ENCODE results near the gene CCDC73.

DNA sequence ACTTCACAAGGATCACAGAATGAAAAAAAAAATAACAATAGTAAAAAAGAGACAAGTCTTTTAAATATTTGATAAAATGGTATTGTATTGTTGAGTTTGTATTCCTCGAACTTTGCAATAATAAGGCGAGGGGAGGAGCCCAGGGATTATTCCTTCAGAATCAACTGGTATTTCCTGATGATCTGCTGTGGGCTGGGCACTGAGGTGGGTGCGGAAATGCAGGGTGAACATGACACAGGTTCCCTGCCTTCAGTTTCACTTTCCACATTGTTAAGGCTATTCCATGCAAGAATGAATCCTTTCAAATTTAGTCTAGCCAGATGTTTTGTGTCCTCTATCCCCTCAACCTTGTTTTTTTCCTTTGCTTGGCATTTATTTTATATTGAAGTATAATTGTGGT is 212.9 kb downstream of the CCDC73 start:
- TF ChIP-seq CTCF (conservative IDR thresholded peaks at IDR 0.05) (no peak), EZH2 (IDR thresholded peaks at IDR 0.05; ENCODE audit: low read depth) (no peak)
